ENCODE data around the gene TRIB2.

TRIB2 gene

GRCh38 chr2:12727641-12728040, 10.9 kb downstream of the TRIB2 start:
- no peaks in the 10 kb centered on the region for H3K9me3 ChIP-seq (ENCODE audit: low read depth, low read length)
- H3K27ac ChIP-seq, result no peak overlapping the region
- H3K9ac ChIP-seq (ENCODE audit: insufficient read length), result no peak overlapping the region
- TF ChIP-seq FOXP2 (optimal IDR thresholded peaks at IDR 0.05; ENCODE audit: control extremely low read depth, extremely low read length, insufficient read depth) (no peak), POLR2AphosphoS5 (IDR thresholded peaks at IDR 0.05; ENCODE audit: borderline replicate concordance, low read depth, low read length) (no peak), EZH2 (IDR thresholded peaks at IDR 0.05) (no peak)
- no peak overlapping the region for H3K4me3 ChIP-seq
- H3K36me3 ChIP-seq (ENCODE audit: insufficient read depth, low read length), result peaks cover 64% of the 10 kb centered on the region
- no peak for DNase-seq (ENCODE audit: low read depth, low spot score)

DNA sequence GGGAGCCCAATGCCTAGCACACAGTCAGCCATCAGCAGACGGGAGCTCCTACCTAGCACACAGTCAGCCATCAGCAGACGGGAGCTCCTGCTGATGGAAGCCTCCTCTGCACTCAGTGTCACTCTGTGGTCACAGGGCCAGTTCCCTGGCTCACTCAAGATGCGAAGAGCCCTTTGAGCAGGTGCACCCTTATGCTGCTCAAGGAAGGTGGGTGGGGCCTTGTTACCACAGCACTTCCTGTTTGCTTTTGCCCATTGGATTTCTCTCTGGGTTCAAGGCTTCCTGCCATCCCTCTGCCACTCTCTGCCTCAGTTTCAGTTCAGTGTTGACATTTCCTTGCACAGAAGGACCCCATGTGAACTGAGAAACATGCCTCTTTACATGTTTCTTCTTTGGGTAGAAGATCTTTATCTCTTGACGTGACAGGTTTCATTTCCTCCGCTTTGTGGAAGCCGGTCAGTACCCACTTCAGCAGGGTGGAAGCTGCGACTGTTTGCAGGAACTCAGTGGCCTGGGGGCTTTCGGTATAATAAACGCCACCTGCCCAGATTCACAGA, 11.6 kb downstream of the TRIB2 start:
- no peaks in the 10 kb centered on the region for H3K9me3 ChIP-seq (ENCODE audit: low read depth, low read length)
- no peak for DNase-seq (ENCODE audit: low read depth, low spot score)
- H3K9ac ChIP-seq (ENCODE audit: insufficient read length), result no peak overlapping the region
- H3K27ac ChIP-seq, result no peak overlapping the region
- H3K36me3 ChIP-seq (ENCODE audit: insufficient read depth, low read length), result peaks cover 58% of the 10 kb centered on the region
- H3K4me3 ChIP-seq, result no peak overlapping the region
- TF ChIP-seq POLR2AphosphoS5 (IDR thresholded peaks at IDR 0.05; ENCODE audit: borderline replicate concordance, low read depth, low read length), result no peak
- TF ChIP-seq FOXP2 (optimal IDR thresholded peaks at IDR 0.05; ENCODE audit: control extremely low read depth, extremely low read length, insufficient read depth), result no peak
- no peak for TF ChIP-seq EZH2 (IDR thresholded peaks at IDR 0.05)

GRCh38 chr2:12730265-12730664, 13.5 kb downstream of the TRIB2 start:
- Histone ChIP-seq H3K36me3 (ENCODE audit: insufficient read depth, low read length) (peaks cover 44% of the 10 kb centered on the region; the same call in 1 of the 2 replicates), H3K4me3 (no peak overlapping the region), H3K9me3 (ENCODE audit: low read depth, low read length) (no peaks in the 10 kb centered on the region), H3K9ac (ENCODE audit: insufficient read length) (no peak overlapping the region), H3K27ac (no peak overlapping the region)
- TF ChIP-seq POLR2AphosphoS5 (IDR thresholded peaks at IDR 0.05; ENCODE audit: borderline replicate concordance, low read depth, low read length) (no peak), EZH2 (IDR thresholded peaks at IDR 0.05) (no peak), FOXP2 (optimal IDR thresholded peaks at IDR 0.05; ENCODE audit: control extremely low read depth, extremely low read length, insufficient read depth) (no peak)
- DNase-seq (ENCODE audit: low read depth, low spot score), result no peak

GRCh38 chr2:12731701-12732280, 15.1 kb downstream of the TRIB2 start:
- Histone ChIP-seq H3K9me3 (ENCODE audit: low read depth, low read length) (no peaks in the 10 kb centered on the region), H3K4me3 (no peak overlapping the region), H3K36me3 (ENCODE audit: insufficient read depth, low read length) (peaks cover 28% of the 10 kb centered on the region; the same call in 1 of the 2 replicates), H3K9ac (ENCODE audit: insufficient read length) (no peak overlapping the region), H3K27ac (no peak overlapping the region)
- no peak for DNase-seq (ENCODE audit: low read depth, low spot score)
- no peak for TF ChIP-seq FOXP2 (optimal IDR thresholded peaks at IDR 0.05; ENCODE audit: control extremely low read depth, extremely low read length, insufficient read depth)
- TF ChIP-seq POLR2AphosphoS5 (IDR thresholded peaks at IDR 0.05; ENCODE audit: borderline replicate concordance, low read depth, low read length), result no peak
- no peak for TF ChIP-seq EZH2 (IDR thresholded peaks at IDR 0.05)

DNA sequence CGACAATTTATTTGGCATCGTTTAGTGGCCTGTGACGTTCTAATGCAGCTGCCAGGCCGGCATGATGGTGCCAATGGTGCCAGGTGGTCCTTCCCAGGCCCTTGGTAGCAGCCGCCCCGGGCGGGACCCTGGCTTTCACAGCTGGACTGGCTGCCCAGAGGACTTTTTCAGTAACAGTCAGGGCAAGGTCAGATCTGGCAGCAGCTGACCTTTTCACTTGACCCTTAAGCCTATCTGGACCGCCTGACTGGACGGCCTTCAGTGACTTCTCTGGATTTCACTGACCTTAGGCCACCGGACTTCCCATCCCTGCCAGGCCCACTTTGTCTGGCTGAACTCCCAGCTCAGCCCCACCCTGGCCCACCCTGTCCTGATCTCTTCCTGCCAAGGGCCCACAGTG, 15.9 kb downstream of the TRIB2 start:
- Histone ChIP-seq H3K27ac (no peak overlapping the region), H3K9me3 (ENCODE audit: low read depth, low read length) (no peaks in the 10 kb centered on the region), H3K4me3 (no peak overlapping the region), H3K9ac (ENCODE audit: insufficient read length) (no peak overlapping the region), H3K36me3 (ENCODE audit: insufficient read depth, low read length) (peaks cover 23% of the 10 kb centered on the region; the same call in 1 of the 2 replicates)
- TF ChIP-seq EZH2 (IDR thresholded peaks at IDR 0.05), result no peak
- no peak for DNase-seq (ENCODE audit: low read depth, low spot score)

- peaks cover 13% of the 10 kb centered on the region; the same call in 1 of the 2 replicates for H3K36me3 ChIP-seq (ENCODE audit: insufficient read depth, low read length)
- TF ChIP-seq POLR2AphosphoS5 (IDR thresholded peaks at IDR 0.05; ENCODE audit: borderline replicate concordance, low read depth, low read length), result no peak
- TF ChIP-seq FOXP2 (optimal IDR thresholded peaks at IDR 0.05; ENCODE audit: control extremely low read depth, extremely low read length, insufficient read depth), result no peak
- no peak for TF ChIP-seq EZH2 (IDR thresholded peaks at IDR 0.05)
These were observed 17.1 kb downstream of the TRIB2 start for GRCh38 chr2:12733846-12734245.

GRCh38 chr2:12734914-12735654, 18.3 kb downstream of the TRIB2 start:
- H3K4me3 ChIP-seq, result no peak overlapping the region
- DNase-seq (ENCODE audit: low read depth, low spot score), result no peak
- no peak overlapping the region for H3K27ac ChIP-seq
- H3K36me3 ChIP-seq (ENCODE audit: insufficient read depth, low read length), result peaks cover 16% of the 10 kb centered on the region; the same call in 1 of the 2 replicates
- no peak overlapping the region for H3K9ac ChIP-seq (ENCODE audit: insufficient read length)
- H3K9me3 ChIP-seq (ENCODE audit: low read depth, low read length), result no peaks in the 10 kb centered on the region
- no peak for TF ChIP-seq POLR2AphosphoS5 (IDR thresholded peaks at IDR 0.05; ENCODE audit: borderline replicate concordance, low read depth, low read length)

More at GRCh38 chr2:12733846-12734245, 17.1 kb downstream of the TRIB2 start:
- no peak overlapping the region for H3K4me3 ChIP-seq
- no peak overlapping the region for H3K27ac ChIP-seq
- DNase-seq (ENCODE audit: low read depth, low spot score), result no peak
- H3K9me3 ChIP-seq (ENCODE audit: low read depth, low read length), result no peaks in the 10 kb centered on the region
- H3K9ac ChIP-seq (ENCODE audit: insufficient read length), result no peak overlapping the region

GRCh38 chr2:12737297-12737696, 20.6 kb downstream of the TRIB2 start:
- no peak for DNase-seq (ENCODE audit: low read depth, low spot score)
- no peak overlapping the region for H3K4me3 ChIP-seq
- no peak overlapping the region for H3K9ac ChIP-seq (ENCODE audit: insufficient read length)
- H3K9me3 ChIP-seq (ENCODE audit: low read depth, low read length), result no peaks in the 10 kb centered on the region
- H3K27ac ChIP-seq, result no peak overlapping the region
- TF ChIP-seq POLR2AphosphoS5 (IDR thresholded peaks at IDR 0.05; ENCODE audit: borderline replicate concordance, low read depth, low read length) (no peak), FOXP2 (optimal IDR thresholded peaks at IDR 0.05; ENCODE audit: control extremely low read depth, extremely low read length, insufficient read depth) (no peak), EZH2 (IDR thresholded peaks at IDR 0.05) (no peak)
- peaks cover 16% of the 10 kb centered on the region; the same call in 1 of the 2 replicates for H3K36me3 ChIP-seq (ENCODE audit: insufficient read depth, low read length)
